OCI-LY1 (cell line): ENCODE results near the gene IMMP2L.
A peak's percentile ranks its signal among the peaks of the same experiment; 100 is the strongest.

Experiments
- H2AFZ ChIP-seq: fragments of 200-600 bp; sonication (generic), shearing (Covaris generic); 2 replicates; pipeline ENCODE4 v1.6.0; 2014; ENCODE audit warnings: antibody characterized with exemption, mild to moderate bottlenecking, low read length
- H3F3A ChIP-seq: fragments of 200-600 bp; sonication (generic), shearing (Covaris generic); 2 replicates; pipeline ENCODE4 v1.6.0; 2014; ENCODE audit warnings: mild to moderate bottlenecking, antibody characterized with exemption, low read length, moderate library complexity; ENCODE audit not compliant: insufficient read depth
- H3K27ac ChIP-seq: fragments of 200-600 bp; sonication (generic); 2 replicates; pipeline ENCODE4 v1.5.1; 2014; ENCODE audit warnings: low read length, mixed run types, mild to moderate bottlenecking, low read depth; ENCODE audit not compliant: poor library complexity, severe bottlenecking
- H3K27me3 ChIP-seq: fragments of 200-600 bp; sonication (generic); 2 replicates; pipeline ENCODE4 v1.6.0; 2014; ENCODE audit warnings: antibody characterized with exemption, mild to moderate bottlenecking, low read length, moderate library complexity; ENCODE audit not compliant: insufficient read depth
- H3K36me3 ChIP-seq: fragments of 200-600 bp; sonication (generic); 2 replicates; pipeline ENCODE4 v1.6.1; 2014; ENCODE audit warnings: mild to moderate bottlenecking, antibody characterized with exemption, low read length, moderate library complexity, mixed read lengths; ENCODE audit not compliant: insufficient read depth
- H3K4me1 ChIP-seq: fragments of 200-600 bp; sonication (generic); 2 replicates; pipeline ENCODE4 v1.5.1; 2014; ENCODE audit warnings: mild to moderate bottlenecking, low read length, moderate library complexity; ENCODE audit not compliant: insufficient read depth, severe bottlenecking
- H3K4me2 ChIP-seq: fragments of 200-600 bp; sonication (generic), shearing (Covaris generic); 2 replicates; pipeline ENCODE4 v1.6.1; 2014; ENCODE audit warnings: low read length
- H3K4me3 ChIP-seq: fragments of 200-600 bp; sonication (generic); 2 replicates; pipeline ENCODE4 v1.5.1; 2014; ENCODE audit warnings: low read length, low read depth, mild to moderate bottlenecking, mixed read lengths; ENCODE audit not compliant: poor library complexity, severe bottlenecking
- H3K79me2 ChIP-seq: fragments of 200-600 bp; shearing (Covaris generic); 2 replicates; pipeline ENCODE4 v1.6.1; 2016; ENCODE audit warnings: mixed run types, low read length, mixed read lengths; ENCODE audit not compliant: insufficient read depth
- H3K9ac ChIP-seq: fragments of 200-600 bp; sonication (generic), shearing (Covaris generic); 2 replicates; pipeline ENCODE4 v1.6.1; 2014; ENCODE audit warnings: mild to moderate bottlenecking, low read length, mixed read lengths
- H3K9me2 ChIP-seq: fragments of 200-600 bp; sonication (generic), shearing (Covaris generic); 2 replicates; pipeline ENCODE4 v1.6.1; 2014; ENCODE audit warnings: low read depth, mild to moderate bottlenecking, low read length, mixed read lengths
- H3K9me3 ChIP-seq: fragments of 200-600 bp; shearing (Covaris generic); 2 replicates; pipeline ENCODE4 v1.6.1; 2014; ENCODE audit warnings: low read length, mixed read lengths
- H4K20me1 ChIP-seq: fragments of 200-600 bp; sonication (generic), shearing (Covaris generic); 2 replicates; pipeline ENCODE4 v1.6.0; 2016; ENCODE audit warnings: mild to moderate bottlenecking, low read length; ENCODE audit not compliant: insufficient read depth
- CTCF ChIP-seq: fragments of 200-600 bp; sonication (generic), shearing (Covaris generic); IDR thresholded peaks from 2 replicates; pipeline ENCODE4 v1.5.1; 2017; ENCODE audit warnings: mild to moderate bottlenecking, antibody characterized with exemption, low read length, moderate library complexity, mixed read lengths
- EZH2 ChIP-seq: fragments of 200-600 bp; sonication (generic), shearing (Covaris generic); IDR thresholded peaks from 2 replicates; pipeline ENCODE4 v1.8.0; 2017; ENCODE audit warnings: borderline replicate concordance, mixed run types, mild to moderate bottlenecking, antibody characterized with exemption, low read length, moderate library complexity, mixed read lengths

IMMP2L gene

GRCh38 chr7:111091593-111092358, 470.5 kb downstream of the IMMP2L start:
- H3K27ac ChIP-seq, result peak overlapping the region; percentile 56
- H3K9me3 ChIP-seq, result no peaks in the 10 kb centered on the region
- H3K27me3 ChIP-seq, result no peaks in the 10 kb centered on the region
- H3K9ac ChIP-seq, result peak overlapping the region; percentile 51
- peak overlapping the region; percentile 58 for H3K4me3 ChIP-seq
- H4K20me1 ChIP-seq, result no peaks in the 10 kb centered on the region
- H3K4me2 ChIP-seq, result peak overlapping the region; percentile 57
- peaks cover 14% of the 10 kb centered on the region for H3K79me2 ChIP-seq
- TF ChIP-seq EZH2 (no peak), CTCF (no peak)
- H3K36me3 ChIP-seq, result no peaks in the 10 kb centered on the region
- H2AFZ ChIP-seq, result no peak overlapping the region
- peaks cover 73% of the 10 kb centered on the region for H3K4me1 ChIP-seq
- H3K9me2 ChIP-seq, result no peaks in the 10 kb centered on the region
- no peaks in the 10 kb centered on the region for H3F3A ChIP-seq

DNA sequence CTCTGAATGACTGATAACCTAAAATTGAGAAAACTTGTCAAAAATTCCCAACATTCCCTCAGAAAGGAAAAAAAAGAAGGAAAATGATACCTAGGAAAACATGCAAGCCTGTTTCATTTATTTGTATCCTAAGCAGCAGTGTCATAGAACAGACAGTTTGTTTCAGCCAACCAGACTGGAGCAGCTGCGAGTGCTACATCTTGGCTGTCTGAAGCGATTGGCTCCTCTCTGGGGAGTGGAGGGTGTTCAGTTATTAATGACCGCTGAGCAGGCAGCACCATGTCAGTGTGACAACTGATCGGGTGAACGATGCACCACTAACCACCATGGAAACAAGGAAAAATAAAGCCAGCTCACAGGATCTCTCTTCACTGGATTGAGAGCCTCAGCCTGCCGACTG, 471.4 kb downstream of the IMMP2L start, which contains the start of gene LRRN3:
Gene LRRN3 (plus strand): TSS at position 282 of the 400 bp plus-strand sequence. CDS start 31,646 bp downstream, outside the sequence.
- Histone ChIP-seq H3K27me3 (no peaks in the 10 kb centered on the region), H3K9ac (peak within 1 kb of the TSS; percentile 51), H3K79me2 (peaks cover 14% of the 10 kb centered on the region), H3K9me2 (no peaks in the 10 kb centered on the region), H3K4me1 (peaks cover 70% of the 10 kb centered on the region), H3K4me2 (peak within 1 kb of the TSS; percentile 57), H4K20me1 (no peaks in the 10 kb centered on the region), H3K4me3 (peak within 1 kb of the TSS; percentile 58), H3K36me3 (no peaks in the 10 kb centered on the region), H2AFZ (no peak within 1 kb of the TSS), H3F3A (no peaks in the 10 kb centered on the region), H3K27ac (peak within 1 kb of the TSS; percentile 56), H3K9me3 (no peaks in the 10 kb centered on the region)
- TF ChIP-seq EZH2, result no peak
- TF ChIP-seq CTCF, result no peak

DNA sequence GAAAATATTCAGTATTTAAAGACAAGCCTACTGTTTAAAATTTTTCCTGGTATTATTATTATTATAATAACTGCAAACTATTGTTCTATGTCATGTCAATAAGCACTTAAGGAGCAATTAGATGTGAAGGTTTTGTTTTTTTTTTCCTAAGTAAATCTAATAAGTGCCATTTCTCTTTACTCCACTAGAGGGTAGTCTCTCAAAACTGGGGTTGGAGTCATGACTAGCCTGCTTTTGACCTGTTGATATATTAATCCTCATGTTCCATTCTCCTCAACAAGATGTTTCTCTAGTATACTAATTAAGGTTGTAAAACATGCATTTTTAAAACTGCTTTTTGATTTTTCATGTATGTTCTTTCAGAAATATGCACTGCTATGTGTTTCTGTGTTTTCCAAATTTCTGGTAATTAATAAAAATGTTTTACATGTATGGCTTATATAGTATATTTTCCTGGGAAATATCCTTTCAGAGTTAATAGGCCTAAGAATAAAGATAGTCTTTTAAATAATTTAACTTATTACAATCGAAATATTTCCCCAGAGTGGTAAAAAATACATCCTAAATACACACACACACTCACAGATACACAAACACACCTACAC, 472.4 kb downstream of the IMMP2L start:
- TF ChIP-seq EZH2 (no peak), CTCF (peak; percentile 82)
- no peak overlapping the region for H3K4me2 ChIP-seq
- H3K9me3 ChIP-seq, result no peaks in the 10 kb centered on the region
- no peak overlapping the region for H2AFZ ChIP-seq
- H3K36me3 ChIP-seq, result no peaks in the 10 kb centered on the region
- peaks cover 71% of the 10 kb centered on the region for H3K4me1 ChIP-seq
- no peaks in the 10 kb centered on the region for H3K9me2 ChIP-seq
- H3K9ac ChIP-seq, result no peak overlapping the region
- H3K4me3 ChIP-seq, result no peak overlapping the region
- no peak overlapping the region for H3K27ac ChIP-seq
- no peaks in the 10 kb centered on the region for H3F3A ChIP-seq
- H4K20me1 ChIP-seq, result no peaks in the 10 kb centered on the region
- H3K27me3 ChIP-seq, result no peaks in the 10 kb centered on the region
- H3K79me2 ChIP-seq, result peaks cover 14% of the 10 kb centered on the region
